DMS114 treated with DMSO at 0.1 percent for 48 hours (cell line): Measurements from ENCODE around the gene LRRC25.
A peak's percentile ranks its signal among the peaks of the same experiment; 100 is the strongest.

Experiments used
- DNase-seq: peaks from one replicate; lab custom pipeline; 2025; ENCODE audit not compliant: unreplicated experiment; lab: John Stamatoyannopoulos, UW

LRRC25 gene

DNA sequence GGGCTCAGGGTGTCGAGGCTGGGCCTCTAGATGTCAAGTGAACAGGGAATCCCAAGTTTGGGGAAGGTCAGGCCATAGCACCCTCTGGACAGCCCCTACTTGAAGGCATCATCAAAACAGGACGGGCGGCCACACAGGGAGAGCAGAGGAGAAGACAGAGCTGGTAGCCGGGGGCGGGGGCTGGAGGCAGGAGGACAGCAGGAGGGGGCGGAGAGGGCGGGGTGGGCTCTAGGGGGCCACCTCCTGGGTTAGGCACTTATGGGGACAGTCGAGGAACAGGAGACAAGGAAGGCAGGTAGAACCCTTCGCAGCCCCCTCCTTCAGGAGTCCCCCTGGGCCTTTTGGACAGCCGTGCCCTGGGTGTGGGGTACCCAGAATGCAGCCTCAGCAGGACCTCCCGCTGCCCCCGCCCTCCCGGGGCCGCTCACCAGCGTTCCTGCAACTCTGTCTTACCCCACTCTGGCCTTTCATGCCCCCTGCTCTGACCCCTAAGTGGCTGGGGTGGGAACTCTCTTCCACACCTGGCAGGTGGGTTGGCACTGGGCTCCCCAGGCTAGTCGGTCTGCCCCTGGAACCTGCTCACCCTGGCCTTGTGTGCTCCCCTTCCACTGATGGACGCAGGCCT is 27.6 kb upstream of the LRRC25 start:
- no peak for DNase-seq

DNA sequence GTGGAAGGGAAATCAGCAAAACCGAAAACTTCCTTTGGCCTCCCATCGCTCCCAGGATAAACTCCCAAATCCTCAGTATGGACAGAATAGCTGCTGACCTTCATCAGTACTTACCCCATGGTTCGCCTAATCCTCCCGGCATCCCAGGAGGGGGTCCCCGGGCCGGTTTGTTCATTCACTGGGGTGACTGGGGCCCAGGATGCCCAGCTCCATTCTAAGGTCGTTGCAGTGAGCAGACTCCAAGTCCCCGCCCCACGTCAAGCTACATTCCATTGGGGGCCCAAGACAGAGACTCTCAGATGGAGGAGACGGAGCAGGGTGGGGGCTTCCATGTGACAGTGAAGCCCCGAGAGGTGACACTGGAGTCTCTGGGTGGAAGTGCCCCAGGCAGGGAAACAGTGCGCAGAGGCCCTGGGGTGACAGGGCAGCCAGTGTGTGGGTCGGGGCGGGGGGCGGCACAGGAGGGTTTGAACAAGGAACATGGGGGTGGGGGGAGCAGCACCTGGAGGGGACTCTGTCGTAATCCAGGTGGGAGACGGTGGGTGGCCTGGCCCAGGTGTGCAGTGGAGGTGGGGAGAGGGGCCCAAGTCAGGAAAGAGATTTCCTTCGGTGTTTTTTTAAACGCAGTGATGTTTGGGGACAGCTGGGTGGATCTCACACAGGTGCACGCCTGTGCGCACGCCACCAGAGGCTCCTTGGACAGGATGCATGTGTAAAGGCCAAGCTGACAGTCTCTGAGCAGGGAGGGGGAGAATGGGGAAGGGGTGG is 26.9 kb upstream of the LRRC25 start:
- DNase-seq, result no peak

DNA sequence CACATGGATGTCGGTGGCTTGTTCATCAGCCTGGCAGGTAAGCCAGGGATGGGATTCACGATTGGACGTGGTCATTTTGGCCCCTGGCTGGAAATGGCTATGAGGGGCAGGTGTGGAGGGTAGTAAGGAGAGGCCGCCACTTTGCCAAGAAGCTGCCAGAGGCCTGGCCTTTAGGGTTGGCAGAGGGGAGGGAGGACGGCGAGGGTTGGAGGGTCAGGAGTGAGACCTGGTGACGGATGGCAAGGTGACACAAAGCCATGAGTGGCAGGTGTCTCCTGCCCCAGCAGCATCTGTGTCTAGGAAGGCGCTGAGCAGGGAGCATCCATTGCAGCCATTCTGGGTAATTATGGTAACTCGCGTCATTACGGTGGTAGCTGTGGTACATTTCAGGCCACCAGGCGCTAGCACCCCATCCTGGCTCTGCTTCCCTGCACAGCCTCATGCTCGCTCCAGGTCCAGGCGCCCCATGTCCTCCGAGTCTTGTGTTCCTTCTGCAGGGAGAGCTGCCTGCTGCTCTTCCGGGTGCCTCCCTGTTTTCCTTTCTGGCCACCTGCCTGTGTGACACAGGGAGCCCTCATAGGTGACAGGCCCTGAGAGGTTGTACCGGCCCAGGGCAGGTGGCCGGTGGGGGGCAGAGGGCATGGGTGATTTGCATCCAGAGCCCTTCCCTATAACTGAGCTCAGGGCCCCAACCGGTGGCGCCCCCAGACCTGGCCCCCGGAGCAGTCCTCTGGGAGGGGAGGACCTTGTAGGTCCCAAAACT is 26.0 kb upstream of the LRRC25 start:
- DNase-seq, result no peak

DNA sequence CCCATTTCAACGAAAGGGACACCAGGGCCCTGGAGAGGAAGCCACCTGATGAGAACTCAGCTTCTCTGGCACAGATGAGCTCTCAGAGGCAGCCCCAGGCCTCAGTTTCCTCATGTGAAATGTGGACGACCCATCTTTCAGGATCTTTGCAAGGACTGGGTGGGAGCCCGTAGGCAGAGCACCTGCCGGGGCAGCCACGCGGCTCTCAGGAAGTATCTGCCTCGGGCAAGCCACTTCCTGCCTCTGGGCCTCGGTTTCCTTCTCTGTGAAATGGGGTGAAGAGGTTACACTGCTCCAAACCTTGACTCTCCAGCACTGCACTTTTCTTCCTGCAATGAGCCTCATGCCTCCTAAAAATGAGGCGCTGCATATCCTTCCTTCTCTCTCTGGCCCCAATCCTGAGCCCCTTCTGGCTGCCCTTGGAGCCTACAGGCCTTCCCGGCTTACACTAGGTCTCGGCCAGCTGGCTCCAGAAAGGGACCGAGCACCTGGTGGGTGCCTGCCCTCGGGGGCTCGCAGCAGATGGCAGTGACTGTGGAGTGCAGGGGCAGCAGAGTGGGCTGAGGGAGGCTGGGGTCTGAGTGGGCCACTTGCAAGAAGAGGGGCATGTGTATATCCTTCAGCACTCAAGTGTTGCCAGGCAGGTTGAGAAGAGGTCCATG is 25.2 kb upstream of the LRRC25 start:
- DNase-seq, result no peak

DNA sequence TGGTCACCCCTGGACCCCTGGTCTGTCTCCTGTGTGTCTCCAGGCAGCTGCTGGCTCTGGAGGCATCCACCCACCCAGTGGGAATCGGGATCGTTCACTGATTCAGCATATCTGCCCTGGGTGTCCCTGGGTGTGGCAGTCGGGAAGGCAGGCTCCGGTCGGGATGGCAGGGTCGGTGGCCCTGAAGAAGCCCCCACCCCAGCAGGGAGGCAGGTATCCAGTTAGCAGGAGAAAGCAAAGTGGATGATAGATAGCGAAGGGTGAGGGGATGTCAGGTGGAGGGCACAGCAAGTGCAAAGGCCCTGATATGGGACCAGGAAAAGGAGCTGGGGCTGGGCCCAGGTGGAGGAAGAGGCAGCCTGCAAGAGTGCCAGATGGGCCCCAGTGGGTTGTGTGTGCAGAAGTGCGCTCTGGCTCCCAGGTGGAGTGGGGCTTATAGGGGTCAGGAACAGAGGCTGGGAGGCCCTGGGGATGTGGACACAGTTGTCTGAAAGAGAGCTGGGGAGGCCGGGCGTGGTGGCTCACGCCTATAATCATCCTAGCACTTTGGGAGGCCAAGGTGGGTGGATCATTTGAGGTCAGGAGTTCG is 24.0 kb upstream of the LRRC25 start:
- DNase-seq, result no peak

DNA sequence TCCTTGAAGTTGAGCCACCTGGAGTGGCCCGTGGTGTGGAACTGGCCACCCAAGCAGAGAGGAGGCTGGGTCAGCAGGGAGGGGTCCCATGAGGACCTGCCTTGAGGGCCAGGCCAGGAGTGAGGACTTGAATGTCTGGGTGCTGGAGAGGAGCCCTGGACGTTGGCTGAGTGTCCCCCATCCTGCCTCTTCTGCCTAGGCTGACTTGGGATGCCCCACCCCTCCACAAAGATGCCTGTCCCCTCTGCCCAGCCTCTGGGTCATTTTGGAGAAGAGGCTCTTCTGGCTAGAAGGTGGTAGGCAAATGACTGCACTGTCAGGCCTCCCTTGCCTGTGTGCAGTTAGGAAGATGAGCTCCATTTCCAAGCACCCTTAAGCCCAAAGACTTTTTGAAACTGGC is 23.5 kb upstream of the LRRC25 start:
- no peak for DNase-seq

DNA sequence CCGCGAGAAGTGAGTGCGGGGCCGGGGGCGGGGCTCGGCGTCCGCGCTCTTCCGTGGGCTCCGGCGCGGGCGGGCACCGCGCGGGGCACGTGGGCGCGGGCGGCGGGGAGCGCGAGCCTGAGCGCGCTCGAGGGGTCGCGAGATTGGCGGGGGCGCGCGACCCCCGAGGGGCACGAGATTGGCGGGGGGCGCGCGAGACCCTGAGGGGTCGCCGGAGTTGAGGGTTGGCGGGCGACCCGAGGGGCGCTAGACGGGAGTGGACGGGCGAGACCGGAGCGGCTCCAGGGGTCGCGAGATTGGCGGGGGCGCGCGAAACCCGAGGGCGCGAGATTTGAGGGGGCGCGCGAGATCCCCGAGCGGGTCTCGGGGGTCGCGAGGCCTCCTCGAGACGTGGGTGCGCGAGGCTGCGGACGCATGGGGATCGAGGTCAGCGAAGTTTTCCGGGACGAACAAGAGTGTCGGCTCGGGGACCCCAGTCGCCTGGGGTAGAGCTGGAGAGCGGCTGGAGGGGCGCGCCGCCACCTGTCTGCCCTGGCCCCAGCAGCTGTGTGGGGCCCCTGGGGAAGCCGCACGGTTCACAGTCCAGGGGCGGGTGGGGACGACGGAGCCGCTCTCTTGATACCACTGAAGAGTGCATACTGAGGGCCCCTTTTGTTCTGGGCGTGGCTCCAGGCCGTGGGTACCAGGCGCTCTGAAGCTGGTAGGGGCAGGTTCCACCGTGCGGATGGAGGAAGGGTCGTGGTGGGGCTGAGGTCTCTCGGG is 22.5 kb upstream of the LRRC25 start:
- DNase-seq, result no peak

DNA sequence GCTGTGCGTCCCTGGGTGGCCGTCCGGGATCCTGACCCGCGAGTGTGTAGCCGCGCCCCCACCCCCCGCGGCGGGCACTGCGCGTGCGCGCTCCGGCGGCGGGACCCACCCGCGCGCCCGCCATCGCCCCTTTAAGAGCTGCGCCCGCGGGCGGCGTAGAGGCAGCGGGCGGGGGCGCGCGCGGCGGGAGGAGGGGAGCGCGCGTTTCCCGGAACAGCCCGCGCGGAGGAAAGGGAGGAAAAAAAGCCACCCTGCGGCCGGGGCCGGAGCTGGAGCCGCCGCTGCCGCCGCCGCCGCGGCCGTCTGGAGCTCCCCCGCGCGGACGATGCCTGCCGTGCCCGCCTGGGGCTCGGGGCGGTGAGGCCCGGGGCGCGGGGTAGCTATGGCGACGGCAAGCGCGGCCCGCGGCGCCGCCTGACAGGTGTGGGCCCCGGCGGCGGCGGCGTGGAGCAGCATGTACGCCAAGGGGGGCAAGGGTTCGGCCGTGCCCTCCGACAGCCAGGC is 21.8 kb upstream of the LRRC25 start, which contains the start of gene SSBP4:
Gene SSBP4 (plus strand): TSS at position 204 of the 504 bp plus-strand sequence. CDS start 251 bp downstream, at position 455.
- peak; percentile 55 for DNase-seq

DNA sequence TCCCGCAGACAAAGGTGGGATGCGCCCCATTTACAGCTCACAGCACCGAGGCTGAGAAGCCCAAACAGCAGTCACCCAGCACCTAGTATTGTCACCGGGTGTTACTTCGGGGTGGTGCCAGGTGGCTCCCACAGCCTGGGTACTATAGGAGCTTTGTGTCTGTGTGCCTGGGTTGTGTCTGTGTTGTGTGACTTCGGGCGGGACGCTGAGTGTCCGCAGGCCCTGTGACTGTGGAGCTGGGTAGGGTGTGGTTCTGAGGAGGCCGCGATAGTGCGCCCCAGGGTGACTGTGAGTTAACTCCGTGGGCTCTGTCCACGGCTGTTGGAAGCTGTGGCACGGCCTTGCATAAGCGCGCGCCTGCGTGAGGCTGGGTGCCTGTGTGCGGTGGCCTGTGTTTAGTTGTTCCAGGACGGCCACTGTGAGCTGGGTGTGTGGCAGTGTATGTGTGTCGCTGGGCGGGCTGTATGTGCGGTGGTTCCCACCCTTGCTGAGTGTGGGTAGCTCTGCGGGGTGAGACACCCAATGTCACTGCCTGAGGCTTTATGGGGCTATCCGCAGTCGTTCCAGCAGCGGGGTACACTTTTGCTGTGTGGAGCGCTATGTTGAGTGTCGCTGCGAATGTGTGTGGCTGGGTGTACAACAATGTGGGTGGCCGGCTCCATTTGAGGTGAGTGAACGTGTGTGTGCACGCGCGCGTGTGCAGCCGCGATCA is 21.2 kb upstream of the LRRC25 start:
- no peak for DNase-seq

DNA sequence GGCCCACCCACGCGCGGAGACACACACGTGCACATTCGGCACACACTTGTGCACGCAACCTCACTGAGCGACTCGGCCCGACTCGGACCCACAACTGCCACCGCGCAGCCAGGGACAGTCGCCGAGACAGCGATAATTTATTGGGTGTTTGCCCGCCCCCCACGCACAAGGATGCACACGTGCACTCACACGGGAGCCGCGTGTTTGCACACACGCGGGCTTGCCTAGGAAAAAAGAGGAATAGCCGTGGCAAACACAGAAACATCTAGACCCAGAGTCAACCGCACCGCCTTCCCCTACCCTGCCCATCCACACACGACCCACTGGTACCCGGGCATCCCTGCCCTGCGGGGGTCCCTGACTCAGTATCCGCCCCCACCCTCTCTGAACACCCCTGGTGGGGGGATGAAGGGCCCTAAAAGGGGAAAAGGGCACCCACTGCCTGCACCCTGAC is 20.6 kb upstream of the LRRC25 start:
- DNase-seq, result no peak

DNA sequence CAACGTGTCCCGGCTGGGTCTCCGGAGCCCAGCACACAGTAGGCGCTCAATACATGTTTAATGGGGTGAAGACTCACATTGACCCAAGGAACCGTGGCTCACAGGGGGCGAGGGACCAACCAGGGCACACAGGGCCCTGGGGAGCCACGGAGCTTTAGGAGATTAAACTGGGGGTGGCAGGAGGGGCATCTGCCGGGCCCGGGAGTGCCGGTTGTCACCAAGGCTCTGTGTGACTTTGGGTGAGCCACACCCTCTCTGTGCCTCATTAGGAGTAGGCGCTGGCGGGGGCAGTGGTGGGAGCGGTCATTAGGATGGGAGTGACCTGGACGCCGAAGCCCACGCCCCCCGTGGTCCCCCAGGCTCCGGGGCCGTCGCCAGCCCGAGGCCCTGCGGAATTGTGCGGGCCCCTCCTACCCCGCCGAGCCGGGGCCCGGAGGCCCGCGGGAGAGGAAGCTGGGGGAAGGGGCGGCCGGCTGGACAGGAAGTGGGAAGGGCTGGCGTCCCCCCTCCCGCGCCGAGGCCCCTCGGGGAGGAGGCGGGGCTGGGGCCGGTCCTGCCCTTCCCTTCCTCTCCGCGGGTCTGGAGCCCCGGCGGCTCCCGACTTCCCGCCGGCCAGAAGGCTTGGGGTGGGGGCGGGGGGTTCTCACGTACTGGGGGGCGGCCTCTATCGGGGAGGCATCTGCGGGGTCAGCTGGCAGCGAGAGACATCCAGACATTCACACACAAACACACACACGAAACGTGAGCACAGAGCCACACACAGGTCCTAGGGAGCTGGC is 20.0 kb upstream of the LRRC25 start:
- peak; percentile 55 for DNase-seq

DNA sequence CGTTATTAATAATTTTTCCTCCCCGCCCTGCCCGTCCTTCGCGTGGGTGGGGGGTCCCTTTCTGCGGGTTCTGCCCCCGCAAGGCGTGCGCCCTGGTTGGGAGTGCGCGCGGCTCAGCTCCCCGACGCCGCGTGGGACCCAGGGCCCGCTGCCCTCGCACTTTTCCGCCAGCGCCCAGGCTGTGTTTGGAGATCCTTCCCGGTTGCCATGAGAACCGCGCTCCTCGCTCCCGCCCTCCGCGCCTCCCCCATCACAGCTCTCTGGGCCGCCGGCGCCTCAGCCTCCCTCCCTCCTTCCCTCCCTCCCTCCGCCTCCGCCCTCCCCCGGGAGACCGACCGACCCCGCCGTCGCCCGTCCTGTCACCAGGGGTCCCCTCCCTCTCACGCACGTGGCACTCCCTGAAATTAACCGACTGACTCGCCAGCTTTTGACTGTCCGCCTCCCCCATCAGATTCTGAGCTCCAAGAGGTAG is 19.4 kb upstream of the LRRC25 start:
- DNase-seq, result peak; percentile 59

DNA sequence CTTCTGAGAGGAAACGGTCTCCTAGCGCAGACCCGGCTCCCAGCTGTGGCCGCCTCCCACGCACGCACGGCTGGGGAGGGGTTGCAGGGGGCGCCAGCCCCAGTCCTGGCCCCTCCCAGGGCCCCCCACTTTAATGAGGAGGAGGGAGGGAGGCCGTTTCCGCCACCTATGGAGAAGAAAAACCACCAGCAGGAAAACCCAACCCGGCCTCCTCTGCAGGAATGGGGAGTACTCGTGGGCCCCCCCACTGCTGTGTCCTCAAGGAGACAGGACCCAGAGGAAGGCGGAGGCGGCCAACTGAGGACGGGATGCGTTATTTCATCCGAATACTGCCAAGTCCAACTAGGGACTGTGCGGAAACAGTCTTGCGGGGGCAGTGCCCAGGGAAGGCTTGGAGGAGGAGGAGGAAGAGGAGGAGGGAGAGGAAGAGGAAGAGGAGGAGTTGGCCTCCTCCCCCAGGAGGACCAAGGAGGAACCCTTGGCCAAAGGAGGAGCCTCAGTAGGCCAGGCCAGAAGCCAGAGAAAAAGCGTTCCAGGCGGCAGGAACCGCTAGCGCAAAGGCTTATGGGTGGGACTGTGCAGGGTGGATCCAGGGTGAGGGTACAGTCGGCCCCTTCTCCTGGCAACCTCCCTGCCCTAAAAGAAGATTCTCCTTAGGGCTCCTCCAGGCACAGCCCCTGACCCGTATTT is 17.9 kb upstream of the LRRC25 start:
- DNase-seq, result no peak

DNA sequence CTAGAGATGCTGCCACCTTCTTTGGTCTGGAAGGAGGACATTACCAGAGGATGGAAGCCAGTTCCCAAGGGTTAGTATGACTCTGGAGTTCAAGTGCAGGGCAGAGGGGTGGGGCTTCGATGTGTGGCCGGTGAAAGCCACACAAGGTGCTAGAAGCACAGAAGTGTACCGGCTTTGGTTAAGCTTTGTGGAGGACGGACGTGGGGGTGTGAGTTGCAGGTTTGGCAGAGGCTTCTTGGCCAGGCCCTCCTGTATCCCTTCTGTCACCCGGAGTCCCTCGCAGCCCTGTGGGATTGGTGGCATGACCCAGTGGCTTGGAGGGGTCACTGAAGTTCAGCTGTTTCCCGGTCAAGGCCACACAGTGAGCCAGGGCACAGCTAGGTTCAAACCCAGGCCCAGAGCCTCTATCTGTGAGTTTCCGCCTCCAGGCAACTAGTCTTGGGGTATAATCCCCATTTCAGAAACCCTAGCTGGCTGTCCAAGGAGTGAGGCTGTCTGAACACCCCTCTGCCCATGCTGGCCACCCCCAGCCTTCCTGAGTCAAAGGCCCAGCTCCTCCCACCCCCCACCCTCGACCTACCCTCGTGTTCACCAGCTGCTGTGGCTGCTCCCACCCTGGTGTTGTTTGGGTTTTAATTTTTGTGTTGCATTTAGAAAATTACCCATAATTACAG is 17.2 kb upstream of the LRRC25 start:
- no peak for DNase-seq

DNA sequence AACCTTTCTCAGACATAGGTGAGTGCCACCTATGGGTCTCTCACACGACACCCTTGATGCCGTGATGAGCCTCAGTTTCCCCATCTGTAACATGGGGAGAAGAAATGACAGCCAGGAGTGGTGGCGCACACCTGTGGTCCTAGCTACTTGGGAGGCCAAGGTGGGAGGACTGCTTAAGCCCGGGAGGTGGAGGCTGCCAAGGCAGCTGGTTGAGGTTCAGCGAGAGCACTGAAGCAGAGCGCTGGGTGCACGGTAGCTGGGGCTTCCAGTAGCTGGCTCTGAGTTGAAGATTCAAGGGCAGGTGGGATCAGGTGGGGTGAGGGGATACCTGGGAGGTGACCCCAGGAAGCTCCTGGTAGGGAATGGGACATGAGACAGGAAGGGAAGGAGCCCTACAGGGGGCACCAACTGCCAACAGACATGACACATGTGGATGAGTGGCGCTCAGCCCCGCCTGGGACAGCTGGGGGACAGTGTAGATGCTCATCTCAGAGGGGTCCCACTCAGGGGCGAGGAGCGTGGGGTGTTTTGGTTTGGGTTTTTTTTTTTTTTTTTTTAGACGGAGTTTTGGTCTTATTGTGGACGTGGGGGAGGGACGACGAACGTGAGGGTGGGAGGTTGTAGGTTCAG is 15.3 kb upstream of the LRRC25 start:
- no peak for DNase-seq

DNA sequence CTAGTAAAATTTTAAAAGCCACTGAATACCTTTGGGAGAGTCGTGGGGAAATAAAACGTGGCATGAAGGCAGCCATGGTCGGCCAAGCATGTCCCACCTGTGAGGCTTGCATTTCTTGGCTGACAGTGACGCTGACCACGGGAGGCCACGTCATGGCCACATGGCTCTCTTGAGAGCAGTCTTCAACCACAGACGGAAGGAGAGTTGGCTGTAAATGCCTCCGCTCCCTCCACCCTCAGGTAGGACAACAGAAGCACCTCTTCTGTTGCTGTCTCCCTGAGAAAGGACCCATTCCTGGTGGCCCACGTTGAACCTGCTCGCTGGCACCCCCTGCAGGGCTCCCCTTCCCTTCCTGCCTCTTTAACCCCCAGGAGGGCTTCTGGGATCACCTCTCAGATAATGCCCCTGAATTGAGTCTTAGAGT is 10.6 kb upstream of the LRRC25 start:
- no peak for DNase-seq

DNA sequence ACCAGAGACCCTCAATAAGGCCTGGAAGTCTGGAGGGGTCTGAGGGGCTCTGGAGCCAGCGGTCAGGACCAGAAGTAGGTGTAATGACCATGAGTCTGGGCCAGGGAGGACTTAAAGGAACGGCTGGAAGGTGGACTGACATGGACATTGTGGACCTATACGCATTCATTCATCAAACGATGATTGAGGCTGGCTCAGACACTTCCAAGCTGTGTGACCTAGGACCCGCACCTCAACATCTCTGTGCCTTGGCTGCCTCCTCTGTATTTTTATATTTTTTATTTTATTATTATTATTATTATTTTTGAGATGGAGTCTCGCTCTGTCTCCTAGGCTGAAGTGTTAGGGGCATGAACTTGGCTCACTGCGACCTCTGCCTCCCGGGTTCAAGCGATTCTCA is 9.3 kb upstream of the LRRC25 start:
- DNase-seq, result no peak
